Stimulated activated CD4-positive, alpha-beta T cell treated with anti-CD3 and anti-CD28 coated beads, Interleukin-1b, Interleukin-23, amount 100 ng/mL, for 48 hours (primary cell): ENCODE results near the gene TUBGCP6.

Experiments
- DNase-seq: peaks from one replicate; pipeline ENCODE4 v3.0.0-alpha.2; 2020

The TUBGCP6 gene

DNA sequence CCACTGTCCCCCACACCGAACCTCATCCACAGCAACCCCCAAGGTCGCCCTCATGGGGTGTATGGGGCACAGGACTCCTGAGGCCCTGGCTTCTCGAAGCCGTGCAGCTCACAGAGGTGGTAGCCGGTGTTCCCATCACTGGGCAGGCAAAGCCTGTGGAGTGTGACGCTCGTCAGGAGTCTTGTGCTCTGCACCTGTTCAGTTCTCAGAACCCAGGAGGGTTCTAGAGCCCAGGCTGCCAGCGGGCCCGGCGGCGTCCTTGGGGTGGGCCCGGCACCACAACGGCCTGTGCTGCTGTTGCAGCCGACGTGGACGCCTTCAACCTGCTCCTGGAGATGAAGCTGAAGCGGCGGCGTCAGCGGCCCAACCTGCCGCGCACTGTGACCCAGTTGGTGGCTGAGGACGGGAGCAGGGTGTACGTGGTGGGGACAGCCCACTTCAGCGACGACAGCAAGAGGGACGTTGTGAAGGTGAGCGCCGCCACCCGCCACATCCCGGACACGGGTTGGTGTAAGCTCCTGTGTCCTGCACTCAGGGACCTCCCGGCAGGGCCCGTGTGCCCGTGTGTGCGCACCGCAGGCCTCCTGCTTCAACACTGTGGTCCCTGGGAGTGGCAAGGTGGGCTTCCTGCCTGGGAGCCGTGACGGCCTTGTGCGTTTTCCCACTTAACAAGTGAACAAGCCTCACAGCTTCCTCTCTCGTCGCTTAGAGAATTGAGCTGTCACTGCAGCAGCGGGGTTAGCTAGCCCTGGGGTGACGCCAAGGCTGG lies 50.6 kb downstream of the TUBGCP6 start:
- DNase-seq: no peak

DNA sequence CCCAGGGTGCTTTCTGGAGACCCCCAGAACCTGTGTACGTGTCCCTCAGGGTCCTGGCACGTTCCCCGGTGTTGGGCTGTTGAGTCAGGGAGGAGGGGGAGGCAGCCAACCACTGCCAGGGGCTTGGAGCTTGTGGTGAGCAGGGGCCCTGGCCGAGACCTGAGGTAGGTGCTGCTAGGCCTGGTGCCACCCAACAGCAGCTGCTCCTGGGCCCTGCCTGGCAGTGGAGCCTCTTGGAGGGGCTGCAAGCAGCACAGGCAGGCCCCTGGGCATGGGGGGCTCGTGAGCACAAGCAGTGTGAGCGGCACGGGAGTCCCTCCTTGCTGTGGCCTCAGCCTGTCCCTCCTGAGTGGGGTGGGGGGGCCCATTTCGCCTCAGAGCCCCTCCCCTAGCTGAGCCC lies 51.2 kb downstream of the TUBGCP6 start:
- no peak for DNase-seq

- DNase-seq: no peak
Measured at GRCh38 chr22:50192436-50193204, 52.2 kb downstream of the TUBGCP6 start.

- DNase-seq: peak; percentile 77
Measured at GRCh38 chr22:50190941-50191741, 53.7 kb downstream of the TUBGCP6 start.

- DNase-seq: peak; percentile 72
Measured at GRCh38 chr22:50190182-50190940, 54.5 kb downstream of the TUBGCP6 start.

- DNase-seq: no peak
Measured at GRCh38 chr22:50189849-50190181, 55.0 kb downstream of the TUBGCP6 start.

DNA sequence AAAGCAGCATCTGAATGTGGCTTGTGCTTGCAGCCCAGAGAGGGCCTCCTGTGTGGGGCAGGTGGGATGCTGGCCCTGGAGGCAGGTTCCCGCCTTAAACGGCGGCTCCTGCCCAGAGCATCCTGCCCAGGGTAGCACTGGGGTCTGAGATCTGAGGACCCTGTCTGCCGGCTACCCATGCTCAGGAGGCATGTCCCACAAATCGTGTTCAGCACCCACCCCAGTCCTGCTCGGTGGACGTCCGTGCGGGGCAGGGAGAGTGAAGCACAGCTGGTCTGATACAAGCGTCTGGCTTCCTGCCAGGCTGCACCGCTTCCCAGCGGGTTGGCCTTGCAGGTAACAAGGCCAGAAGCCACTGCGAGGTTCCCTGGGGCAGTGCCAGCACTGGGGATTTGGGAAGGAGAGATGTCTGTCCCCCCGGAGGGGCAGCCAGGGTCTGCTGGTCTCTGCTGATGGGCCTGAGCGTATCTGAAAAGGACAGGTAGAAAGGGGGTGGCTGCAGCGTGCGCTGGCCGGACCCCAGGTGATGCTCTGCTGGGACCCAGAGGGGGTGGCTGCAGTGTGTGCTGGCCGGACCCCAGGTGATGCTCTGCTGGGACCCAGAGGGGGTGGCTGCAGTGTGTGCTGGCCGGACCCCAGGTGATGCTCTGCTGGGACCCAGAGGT lies 55.5 kb downstream of the TUBGCP6 start:
- no peak for DNase-seq

DNA sequence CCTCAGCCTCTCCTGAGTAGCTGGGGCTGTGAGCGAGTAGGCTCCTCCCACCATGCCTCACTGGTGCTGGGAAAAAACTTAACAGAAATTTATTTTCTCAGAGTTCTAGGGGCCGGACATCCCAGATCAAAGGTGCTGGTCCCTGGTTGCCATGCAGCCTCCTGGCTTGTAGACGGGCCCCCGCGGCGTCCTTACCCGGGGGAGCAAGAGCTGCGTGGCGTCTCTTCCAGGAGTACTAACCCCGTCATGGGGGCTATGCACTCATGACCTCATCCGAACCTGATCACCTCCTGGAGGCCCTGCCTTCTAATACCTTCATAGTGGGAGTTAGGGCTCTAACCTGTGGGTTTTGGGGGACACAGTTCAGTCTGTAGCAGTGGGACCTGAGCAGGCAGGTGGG lies 56.5 kb downstream of the TUBGCP6 start:
- DNase-seq: no peak

- no peak for DNase-seq
Measured at GRCh38 chr22:50186761-50187523, 57.9 kb downstream of the TUBGCP6 start.

DNA sequence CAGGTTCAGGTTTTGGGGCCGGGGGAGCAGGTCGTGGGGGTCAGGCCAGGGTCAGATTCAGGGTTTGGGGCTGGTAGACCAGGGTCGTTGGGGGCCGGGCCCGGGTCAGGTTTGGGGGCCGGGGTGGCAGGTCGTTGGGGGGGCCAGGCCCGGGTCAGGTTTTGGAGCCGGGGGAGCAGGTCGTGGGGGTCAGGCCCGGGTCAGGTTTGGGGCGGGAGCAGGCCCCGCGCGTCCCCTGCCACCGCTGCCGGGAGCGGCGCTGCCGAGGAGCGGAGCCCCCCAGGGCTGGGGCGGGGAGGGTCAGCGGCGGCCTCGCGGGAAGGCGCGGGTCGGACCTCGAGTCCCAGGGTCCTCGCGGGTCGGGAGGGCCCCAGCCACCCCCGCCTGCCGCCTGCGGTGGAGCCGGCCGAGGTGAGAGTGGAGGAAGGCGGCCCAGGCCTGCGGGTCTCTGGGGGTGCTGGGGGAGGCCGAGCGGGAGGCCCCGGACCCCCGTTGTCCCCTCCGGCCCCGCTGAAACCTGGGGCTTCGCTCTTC lies 58.6 kb downstream of the TUBGCP6 start:
- no peak for DNase-seq

- DNase-seq: peak; percentile 90
Measured at GRCh38 chr22:50185375-50186087, 59.3 kb downstream of the TUBGCP6 start, which contains the start of gene TRABD. TRABD (plus strand) TSS chr22:50185913; CDS start chr22:50193061, 7,148 bp downstream.

DNA sequence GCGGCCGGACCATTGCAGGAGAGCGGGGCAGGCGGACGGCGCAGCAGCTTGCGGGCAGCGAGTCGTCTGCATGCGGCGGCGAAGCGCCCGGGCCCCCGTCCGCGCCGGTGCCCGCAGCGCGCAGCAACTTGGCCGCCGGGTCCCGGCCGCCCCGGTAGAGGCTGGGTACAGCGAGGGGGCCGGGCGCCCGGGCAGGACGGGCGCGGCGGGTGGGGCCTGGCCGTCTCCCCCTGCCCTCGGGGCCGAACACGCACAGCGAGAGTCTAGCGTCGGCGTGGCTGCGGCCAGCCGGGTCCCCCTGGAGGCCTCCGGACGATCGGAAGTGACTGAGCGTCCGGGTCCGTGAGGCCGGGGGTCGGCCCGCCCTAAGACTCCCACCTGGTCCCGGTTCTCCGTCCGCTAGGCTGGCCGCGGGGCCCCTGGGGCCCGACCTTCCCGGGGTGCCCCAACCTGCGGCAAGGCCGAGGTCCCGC lies 59.9 kb downstream of the TUBGCP6 start:
- no peak for DNase-seq

DNA sequence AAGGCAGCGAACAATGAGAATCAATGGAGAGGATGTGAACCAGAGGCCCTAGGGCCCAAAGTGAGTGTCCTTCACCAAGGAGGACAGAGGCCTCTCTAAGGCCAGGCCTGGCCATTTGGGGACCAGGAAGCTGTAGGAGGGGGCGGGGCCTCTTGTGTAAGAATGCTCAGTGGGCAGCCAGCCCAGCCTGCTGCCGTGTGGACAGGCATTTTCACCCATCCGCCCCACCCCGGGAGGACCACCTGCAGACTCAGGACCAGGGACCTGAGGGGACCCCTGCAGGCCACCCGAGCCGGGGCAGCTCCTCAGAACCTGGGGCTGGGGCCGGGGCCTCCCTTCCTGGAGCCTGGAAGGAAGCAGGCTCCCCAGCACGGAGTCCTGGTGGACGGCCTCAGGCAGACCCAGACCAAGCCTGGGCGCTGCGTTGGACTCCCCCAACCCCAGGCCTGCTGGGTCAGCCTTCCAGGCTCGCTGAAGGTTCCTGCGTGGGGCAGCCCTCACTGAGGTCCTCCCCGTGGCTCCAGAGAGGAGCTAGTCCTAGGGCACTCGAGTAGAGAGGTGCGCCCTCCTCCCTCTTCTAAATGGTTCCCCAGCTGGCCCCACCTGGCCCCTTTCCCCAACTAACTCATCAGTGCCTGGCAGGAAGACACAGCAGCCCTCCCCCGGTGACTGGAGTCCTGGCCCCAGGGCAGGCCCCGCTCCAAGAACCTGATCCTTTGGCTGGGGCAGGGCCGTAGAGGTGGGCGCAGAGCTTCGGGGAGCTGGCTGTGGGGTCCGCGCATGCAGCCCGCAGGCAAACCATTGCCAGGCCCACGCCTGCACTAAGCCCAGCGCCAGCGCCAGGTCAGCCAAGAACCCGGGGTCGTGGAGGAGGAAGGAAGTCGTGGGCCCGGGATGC lies 60.6 kb downstream of the TUBGCP6 start:
- no peak for DNase-seq

DNA sequence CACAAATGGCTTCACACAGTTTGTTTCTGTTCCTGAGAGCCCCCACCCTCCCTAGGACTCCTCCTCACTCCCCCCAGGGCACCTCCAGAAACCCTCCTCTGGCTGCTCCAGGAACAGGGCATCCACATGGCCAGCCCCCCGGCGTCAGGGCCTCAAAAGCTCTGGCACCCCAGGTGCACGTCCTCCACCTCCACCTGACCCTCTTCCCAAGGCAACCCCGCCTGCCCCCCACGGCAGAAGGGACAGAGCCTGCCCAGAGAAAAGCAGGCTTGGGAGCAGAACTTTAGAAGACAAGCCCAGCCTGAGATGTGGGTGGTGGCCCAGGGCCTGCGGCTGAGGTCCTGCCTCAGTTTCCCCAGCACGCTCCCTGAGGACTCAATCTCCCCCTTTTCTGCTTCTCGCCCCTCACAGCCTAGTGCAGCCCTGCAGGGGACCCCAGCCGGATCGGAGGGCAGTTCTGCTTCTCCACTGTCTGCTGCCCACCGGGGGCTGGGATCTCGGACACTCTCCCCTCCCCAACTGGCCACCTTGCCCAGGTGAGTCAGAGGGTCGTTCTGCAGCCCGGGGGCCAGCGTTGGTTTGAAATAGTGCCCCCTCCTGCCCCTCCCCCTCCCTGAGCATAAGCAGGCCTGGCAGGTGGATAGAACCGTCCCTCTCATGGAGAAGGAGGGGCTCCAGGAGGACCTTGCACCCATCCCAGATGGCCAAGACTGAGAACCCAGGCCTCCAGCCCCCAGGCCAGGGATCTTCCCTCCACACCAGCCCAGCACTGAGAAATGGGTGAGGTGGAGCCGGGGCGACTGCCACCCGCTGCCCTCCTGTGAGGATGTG lies 61.5 kb downstream of the TUBGCP6 start:
- DNase-seq: no peak

DNA sequence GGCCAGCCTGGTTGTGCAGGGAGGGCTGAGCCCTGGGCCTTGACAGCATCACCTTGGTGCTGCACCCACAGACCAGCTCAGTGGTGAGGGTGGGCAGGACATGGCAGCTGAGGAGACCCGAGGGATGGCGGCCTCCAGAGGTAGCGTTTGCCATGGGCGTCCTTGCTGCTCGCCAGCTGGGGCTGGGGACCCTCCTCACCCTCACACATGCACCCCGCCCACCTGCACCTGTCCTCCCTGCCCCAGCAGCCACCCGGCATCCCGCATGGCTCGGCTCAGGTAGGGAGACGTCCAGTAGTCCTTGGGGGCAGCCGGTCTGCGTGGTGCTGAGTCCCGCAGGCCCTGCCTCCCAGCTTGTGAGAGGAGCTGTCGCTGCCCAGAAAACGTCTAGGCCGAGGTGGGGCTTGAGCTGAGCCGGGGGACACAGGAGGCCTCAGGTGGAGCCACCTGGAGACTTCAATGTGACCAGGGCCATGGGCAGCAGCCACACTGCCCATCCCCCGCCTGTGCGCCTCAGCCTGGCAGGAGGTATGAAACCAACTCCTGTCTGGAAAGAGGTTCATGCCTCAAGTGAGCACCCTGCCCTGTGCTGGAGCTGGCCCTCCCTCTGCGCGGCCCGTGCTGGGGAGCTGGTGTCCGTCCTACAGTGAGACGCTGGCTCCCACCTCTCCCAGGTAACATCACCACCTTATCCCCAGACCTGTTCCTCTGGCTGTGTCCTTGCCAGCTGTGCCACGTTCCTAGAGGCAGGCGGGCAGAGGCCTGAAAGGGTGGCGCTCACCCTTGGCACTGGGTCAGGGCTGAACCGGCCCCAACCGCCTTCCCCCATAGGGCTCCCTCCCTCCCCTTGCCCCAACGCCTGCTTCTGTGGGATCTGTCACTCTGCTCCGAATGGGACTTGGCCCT lies 62.4 kb downstream of the TUBGCP6 start:
- no peak for DNase-seq

- no peak for DNase-seq
Measured at GRCh38 chr22:50180727-50181521, 63.9 kb downstream of the TUBGCP6 start.
